HepG2 (cell line): ENCODE data around the gene CCDC121. TPM values are rescaled to one million over a fixed set of nuclear protein-coding genes. Genes with fewer than 3 reads are reported as not detected.

Experiments used
- ELF1 ChIP-seq: sonication (generic); formaldehyde crosslinking; IDR thresholded peaks from 2 replicates; pipeline ENCODE4 v1.4.0; 2020; ENCODE audit warnings: missing genetic modification reagents
- EP300 ChIP-seq, 3 experiments: sonication (generic) in 1 of 3; formaldehyde crosslinking in 1 of 3; IDR thresholded peaks; 2 replicates each; pipeline versions ENCODE4 v1.5.1 to v1.6.1; 2011 to 2020; ENCODE audit warnings: low read depth in 2 of 3, low read length in 2 of 3, borderline replicate concordance in 1 of 3, improper control_type of control experiment in 1 of 3, mild to moderate bottlenecking in 1 of 3, missing genetic modification reagents in 1 of 3, moderate library complexity in 1 of 3
- FOXM1 ChIP-seq: sonication (generic); formaldehyde crosslinking; IDR thresholded peaks from 2 replicates; pipeline ENCODE4 v1.5.0; 2020; ENCODE audit warnings: missing genetic modification reagents
- HMG20B ChIP-seq: conservative IDR thresholded peaks from 2 replicates; pipeline ENCODE4 v1.6.1; 2016; ENCODE audit warnings: missing genetic modification reagents, missing compliant biosample characterization
- IRF9 ChIP-seq: sonication (generic); formaldehyde crosslinking; IDR thresholded peaks from 2 replicates; pipeline ENCODE4 v1.8.0; 2022; ENCODE audit warnings: missing genetic modification reagents, mild to moderate bottlenecking, borderline replicate concordance
- ISL2 ChIP-seq: sonication (generic); formaldehyde crosslinking; IDR thresholded peaks from 2 replicates; pipeline ENCODE4 v1.5.0; 2020; ENCODE audit warnings: missing genetic modification reagents
- NBN ChIP-seq: fragments of 450-650 bp; conservative IDR thresholded peaks from 2 replicates; pipeline ENCODE4 v1.6.1; 2017
- PHF20 ChIP-seq: sonication (generic); formaldehyde crosslinking; IDR thresholded peaks from 2 replicates; pipeline ENCODE4 v1.5.0; 2020; ENCODE audit warnings: mild to moderate bottlenecking, missing genetic modification reagents
- POLR2A ChIP-seq, 2 experiments: IDR thresholded peaks; 2 replicates each; pipeline ENCODE4 v1.6.1; 2011; ENCODE audit warnings: low read depth in 2 of 2, low read length in 2 of 2, mild to moderate bottlenecking in 1 of 2, moderate library complexity in 1 of 2; ENCODE audit not compliant: insufficient read depth in 1 of 2
- RFX1 ChIP-seq: fragments of 450-650 bp; IDR thresholded peaks from 2 replicates; pipeline ENCODE4 v1.6.1; 2017
- RXRB ChIP-seq: IDR thresholded peaks from 2 replicates; pipeline ENCODE4 v1.6.1; 2016; ENCODE audit warnings: borderline replicate concordance, missing genetic modification reagents, missing compliant biosample characterization
- STAT5B ChIP-seq: sonication (generic); formaldehyde crosslinking; IDR thresholded peaks from 2 replicates; pipeline ENCODE4 v1.4.0; 2020; ENCODE audit warnings: missing genetic modification reagents
- THAP9 ChIP-seq: sonication (generic); formaldehyde crosslinking; IDR thresholded peaks from 2 replicates; pipeline ENCODE4; 2020; ENCODE audit warnings: missing genetic modification reagents, mild to moderate bottlenecking, borderline replicate concordance
- ZBTB2 ChIP-seq: sonication (generic); formaldehyde crosslinking; IDR thresholded peaks from 2 replicates; pipeline ENCODE4 v1.8.0; 2022; ENCODE audit warnings: low read depth, missing genetic modification reagents
- ZIK1 ChIP-seq: sonication (generic); formaldehyde crosslinking; IDR thresholded peaks from 2 replicates; pipeline ENCODE4 v1.5.0; 2020; ENCODE audit warnings: mild to moderate bottlenecking, low read depth, missing genetic modification reagents, borderline replicate concordance
- ZNF18 ChIP-seq: sonication (generic); formaldehyde crosslinking; IDR thresholded peaks from 2 replicates; pipeline ENCODE4 v1.8.0; 2022; ENCODE audit warnings: mild to moderate bottlenecking, missing genetic modification reagents; ENCODE audit not compliant: insufficient replicate concordance
- ZNF468 ChIP-seq: sonication (generic); formaldehyde crosslinking; IDR thresholded peaks from 2 replicates; pipeline ENCODE4 v1.8.0; 2022; ENCODE audit warnings: mild to moderate bottlenecking, moderate library complexity, missing genetic modification reagents
- ZNF547 ChIP-seq: sonication (generic); formaldehyde crosslinking; IDR thresholded peaks from 2 replicates; pipeline ENCODE4 v1.5.1; 2020; ENCODE audit warnings: mild to moderate bottlenecking, missing genetic modification reagents
- ZNF552 ChIP-seq: sonication (generic); formaldehyde crosslinking; IDR thresholded peaks from 2 replicates; pipeline ENCODE4 v1.9.0; 2022; ENCODE audit warnings: missing genetic modification reagents, mild to moderate bottlenecking, borderline replicate concordance
- ZNF614 ChIP-seq: IDR thresholded peaks from 2 replicates; pipeline ENCODE4 v1.6.1; 2018; ENCODE audit warnings: missing biosample characterization, missing genetic modification reagents, inconsistent platforms, borderline replicate concordance
- polyA plus RNA-seq, 8 experiments: library from polyadenylated mRNA; depleted of rRNA in 3 of 8; stranded (reverse) in 7 of 8; unstranded in 1 of 8; fragments of >200 nt; fragmentation: Illumina TruSeq in 4 of 8; extraction: Trizol in 4 of 8; gene quantifications; 2 replicates each; pipeline versions ENCODE4 v1.2.1 to v1.2.3, GENCODE V29; 2011 to 2016; ENCODE audit warnings: low read depth in 4 of 8, missing spikeins in 1 of 8, mixed read lengths in 1 of 8; ENCODE audit not compliant: insufficient read depth in 1 of 8
- total RNA-seq, 5 experiments: library from RNA; depleted of rRNA; stranded (reverse); fragments of >200 nt; fragmentation: Illumina TruSeq; extraction: Trizol; gene quantifications; 2 replicates each; pipeline ENCODE4 v1.2.3, GENCODE V29; 2016; ENCODE audit warnings: low read depth in 1 of 5

Gene CCDC121
- total and polyA plus RNA-seq, 2 of the 13 experiments (the other 11 are each of a cell fraction or from before 2014, with no cell fraction given), result 1.9 to 3.0 TPM

- TF ChIP-seq ZNF18 (CRISPR knock-in tag) (no peak), EP300 (IDR thresholded peaks at IDR 0.05; ENCODE audit: low read depth in 2 of 2, low read length in 2 of 2) (no peak), EP300 (CRISPR knock-in tag; IDR thresholded peaks at IDR 0.05; ENCODE audit: borderline replicate concordance) (no peak; the same call in 1 of the 2 replicates), ZNF468 (no peak), ZBTB2 (CRISPR knock-in tag) (no peak), PHF20 (peak; percentile 100), ELF1 (CRISPR knock-in tag) (peak; percentile 66; the same call in 1 of the 2 replicates), POLR2A (IDR thresholded peaks at IDR 0.05; ENCODE audit: insufficient read depth in 1 of 2, low read depth in 2 of 2, low read length in 2 of 2) (peak; percentile 79 to 81), ZNF547 (CRISPR knock-in tag) (peak; percentile 93), IRF9 (CRISPR knock-in tag) (peak; percentile 54), ZNF614 (CRISPR knock-in tag) (peak; percentile 95; the same call in 1 of the 2 replicates), STAT5B (CRISPR knock-in tag) (peak; percentile 49; the same call in 1 of the 2 replicates), NBN (no peak), RXRB (CRISPR knock-in tag) (peak; percentile 76), ZIK1 (CRISPR knock-in tag) (peak; percentile 89; the same call in 1 of the 2 replicates), THAP9 (CRISPR knock-in tag) (peak; percentile 90; the same call in 1 of the 2 replicates), HMG20B (CRISPR knock-in tag) (peak; percentile 80), ISL2 (peak; percentile 80), RFX1 (no peak), FOXM1 (CRISPR knock-in tag) (peak; percentile 88; the same call in 1 of the 2 replicates), ZNF552 (CRISPR knock-in tag) (peak; percentile 90; the same call in 1 of the 2 replicates)
These were observed 34.7 kb upstream of the CCDC121 start, which contains the start of the genes SLC4A1AP and SUPT7L (continued) for GRCh38 chr2:27663285-27664153.
